Astrocyte (in vitro differentiated cells and primary cell): ENCODE measurements around the gene NNT.

Source experiments
- EZH2 ChIP-seq: IDR thresholded peaks from 2 replicates; pipeline ENCODE4 v1.6.1; 2012; ENCODE audit warnings: mild to moderate bottlenecking, low read length, inconsistent platforms; ENCODE audit not compliant: insufficient read depth
- TF ChIP-seq, protein P1 (sequence below): IDR thresholded peaks from 2 replicates; pipeline ENCODE4 v1.5.1; 2011; ENCODE audit warnings: low read depth, mild to moderate bottlenecking, inconsistent platforms, low read length, moderate library complexity; ENCODE audit not compliant: insufficient read depth

DNA sequence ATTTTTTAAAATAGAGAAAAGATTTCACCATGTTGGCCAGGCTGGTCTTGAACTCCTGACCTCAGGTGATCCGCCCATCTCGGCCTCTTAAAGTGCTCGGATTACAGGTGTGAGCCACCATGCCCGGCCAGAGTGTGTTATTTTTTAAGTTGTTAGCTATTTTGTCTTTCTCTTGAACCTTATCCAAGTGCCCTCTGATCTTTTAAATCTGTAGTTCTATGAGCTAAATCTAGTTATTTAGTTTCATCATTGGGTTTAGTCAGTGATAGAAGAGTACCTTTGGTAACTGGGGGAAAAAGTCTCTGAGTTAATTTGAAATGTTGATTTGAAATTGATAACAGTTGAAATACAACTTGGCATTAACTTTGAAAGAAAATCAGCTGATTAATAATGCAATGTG lies 88.3 kb downstream of the NNT start:
- TF ChIP-seq, protein P1, sequence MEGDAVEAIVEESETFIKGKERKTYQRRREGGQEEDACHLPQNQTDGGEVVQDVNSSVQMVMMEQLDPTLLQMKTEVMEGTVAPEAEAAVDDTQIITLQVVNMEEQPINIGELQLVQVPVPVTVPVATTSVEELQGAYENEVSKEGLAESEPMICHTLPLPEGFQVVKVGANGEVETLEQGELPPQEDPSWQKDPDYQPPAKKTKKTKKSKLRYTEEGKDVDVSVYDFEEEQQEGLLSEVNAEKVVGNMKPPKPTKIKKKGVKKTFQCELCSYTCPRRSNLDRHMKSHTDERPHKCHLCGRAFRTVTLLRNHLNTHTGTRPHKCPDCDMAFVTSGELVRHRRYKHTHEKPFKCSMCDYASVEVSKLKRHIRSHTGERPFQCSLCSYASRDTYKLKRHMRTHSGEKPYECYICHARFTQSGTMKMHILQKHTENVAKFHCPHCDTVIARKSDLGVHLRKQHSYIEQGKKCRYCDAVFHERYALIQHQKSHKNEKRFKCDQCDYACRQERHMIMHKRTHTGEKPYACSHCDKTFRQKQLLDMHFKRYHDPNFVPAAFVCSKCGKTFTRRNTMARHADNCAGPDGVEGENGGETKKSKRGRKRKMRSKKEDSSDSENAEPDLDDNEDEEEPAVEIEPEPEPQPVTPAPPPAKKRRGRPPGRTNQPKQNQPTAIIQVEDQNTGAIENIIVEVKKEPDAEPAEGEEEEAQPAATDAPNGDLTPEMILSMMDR = no peak
- TF ChIP-seq EZH2 = no peak
